HL-60/S4 treated with phorbol 12-myristate 13-acetate at 8.2 ng/mL for 4 days and 3 days (cell line): ENCODE results near the gene BPI.
"Not testable (repeated sequence)": the region's sequence is repeated elsewhere in the genome, so short reads cannot be mapped to it uniquely, and the experiment has no call there.

Experiments used
- in situ Hi-C: fragments of 300-500 bp; cut with MboI; formaldehyde crosslinking; loops from 2 replicates; pipeline ENCODE4 v1.15.0; 2022; ENCODE audit warnings: low sequenced_read_pairs

BPI gene

GRCh38 chr20:38354227-38354626, 50.3 kb downstream of the BPI start:
- in situ Hi-C loops = no loop called here

GRCh38 chr20:38355161-38356012, 51.4 kb downstream of the BPI start:
- in situ Hi-C loops = no loop called here

GRCh38 chr20:38357653-38358207, 53.8 kb downstream of the BPI start:
- in situ Hi-C loops = no loop called here

- in situ Hi-C loops = no loop called here
Observed at GRCh38 chr20:38358556-38358955, 54.6 kb downstream of the BPI start.

GRCh38 chr20:38363004-38363747, 59.2 kb downstream of the BPI start:
- in situ Hi-C loops = no loop called here

- in situ Hi-C loops = no loop called here
Observed at GRCh38 chr20:38369389-38369788, 65.4 kb downstream of the BPI start.

- in situ Hi-C loops = no loop called here
Observed at GRCh38 chr20:38372806-38373205, 68.8 kb downstream of the BPI start.

GRCh38 chr20:38373231-38373867, 69.4 kb downstream of the BPI start:
- in situ Hi-C loops = no loop called here

GRCh38 chr20:38373898-38374297, 69.9 kb downstream of the BPI start:
- in situ Hi-C loops = no loop called here

- in situ Hi-C loops = no loop called here
Observed at GRCh38 chr20:38377039-38377685, 73.2 kb downstream of the BPI start.

GRCh38 chr20:38377838-38378237, 73.9 kb downstream of the BPI start:
- in situ Hi-C loops = not testable (repeated sequence)

GRCh38 chr20:38383147-38383546, 79.2 kb downstream of the BPI start:
- in situ Hi-C loops = no loop called here

GRCh38 chr20:38386004-38386403, 82.0 kb downstream of the BPI start:
- in situ Hi-C loops = no loop called here

- in situ Hi-C loops = no loop called here
Observed at GRCh38 chr20:38386851-38387250, 82.9 kb downstream of the BPI start.
